DOHH2 (cell line): ENCODE results near the gene FANCD2OS.

Source experiments
- H3F3A ChIP-seq: fragments of 200-600 bp; sonication (generic), shearing (Covaris generic); 2 replicates; pipeline ENCODE4 v1.6.0; 2016; ENCODE audit warnings: antibody characterized with exemption, mild to moderate bottlenecking; ENCODE audit not compliant: control insufficient read depth, insufficient read depth
- H3K27ac ChIP-seq: fragments of 200-600 bp; sonication (generic); 2 replicates; pipeline ENCODE4 v1.5.1; 2014; ENCODE audit warnings: low read depth, mild to moderate bottlenecking, low read length, moderate library complexity
- H3K27me3 ChIP-seq: fragments of 200-600 bp; sonication (generic); 2 replicates; pipeline ENCODE4 v1.6.1; 2014; ENCODE audit warnings: mild to moderate bottlenecking, low read length, mixed read lengths; ENCODE audit not compliant: control insufficient read depth
- H3K36me3 ChIP-seq: fragments of 200-600 bp; sonication (generic); 2 replicates; pipeline ENCODE4 v1.6.1; 2014; ENCODE audit warnings: mild to moderate bottlenecking, low read length, moderate library complexity, mixed read lengths; ENCODE audit not compliant: control insufficient read depth
- H3K4me1 ChIP-seq: fragments of 200-600 bp; sonication (generic); 2 replicates; pipeline ENCODE4 v1.6.1; 2014; ENCODE audit warnings: mild to moderate bottlenecking, low read length, mixed read lengths; ENCODE audit not compliant: control insufficient read depth
- H3K4me2 ChIP-seq: fragments of 200-600 bp; sonication (generic); 2 replicates; pipeline ENCODE4 v1.6.0; 2014; ENCODE audit warnings: mild to moderate bottlenecking, low read length, moderate library complexity
- H3K4me3 ChIP-seq: fragments of 200-600 bp; sonication (generic); 2 replicates; pipeline ENCODE4 v1.5.1; 2014; ENCODE audit warnings: mild to moderate bottlenecking, low read length, mixed read lengths
- H3K79me2 ChIP-seq: fragments of 200-600 bp; sonication (generic); 2 replicates; pipeline ENCODE4 v1.6.1; 2014; ENCODE audit warnings: mild to moderate bottlenecking, low read length, mixed read lengths; ENCODE audit not compliant: control insufficient read depth
- H3K9me2 ChIP-seq: fragments of 200-600 bp; sonication (generic); replicated peaks from 2 replicates; pipeline ENCODE4 v1.6.1; 2014; ENCODE audit warnings: mild to moderate bottlenecking, low read length, mixed read lengths; ENCODE audit not compliant: control insufficient read depth
- H3K9me3 ChIP-seq: fragments of 200-600 bp; sonication (generic); 2 replicates; pipeline ENCODE4 v1.6.1; 2014; ENCODE audit warnings: antibody characterized with exemption, low read length, mixed read lengths; ENCODE audit not compliant: control insufficient read depth, insufficient read depth
- H4K20me1 ChIP-seq: fragments of 200-600 bp; sonication (generic); 2 replicates; pipeline ENCODE4 v1.6.0; 2014; ENCODE audit warnings: low read depth, mild to moderate bottlenecking, antibody characterized with exemption, low read length, moderate library complexity; ENCODE audit not compliant: control insufficient read depth, insufficient read depth
- CTCF ChIP-seq: fragments of 200-600 bp; sonication (generic); IDR thresholded peaks from one replicate; pipeline ENCODE4 v1.5.1; 2014; ENCODE audit warnings: antibody characterized with exemption, mild to moderate bottlenecking, low read depth, low read length; ENCODE audit not compliant: poor library complexity, severe bottlenecking
- EZH2phosphoT487 ChIP-seq: fragments of 200-600 bp; sonication (generic); IDR thresholded peaks from 2 replicates; pipeline ENCODE4 v1.6.1; 2017; ENCODE audit warnings: borderline replicate concordance, mild to moderate bottlenecking, antibody characterized with exemption, low read length, moderate library complexity, mixed read lengths

The FANCD2OS gene

GRCh38 chr3:10116928-10117327, 8.9 kb upstream of the FANCD2OS start:
- Histone ChIP-seq H3K4me2 (peak overlapping the region; percentile 98), H3K4me3 (peak overlapping the region; percentile 92), H4K20me1 (peaks cover 26% of the 10 kb centered on the region), H3K27ac (no peak overlapping the region), H3K4me1 (peaks cover 29% of the 10 kb centered on the region), H3K9me3 (no peaks in the 10 kb centered on the region), H3K9me2 (no peaks in the 10 kb centered on the region), H3K36me3 (peaks cover 53% of the 10 kb centered on the region), H3K27me3 (no peaks in the 10 kb centered on the region), H3F3A (0 out of 2 replicates have a peak, but pooled peaks cover 1% of the 10 kb centered on the region), H3K79me2 (peaks cover 68% of the 10 kb centered on the region)
- TF ChIP-seq EZH2phosphoT487: no peak
- TF ChIP-seq CTCF: no peak

GRCh38 chr3:10116138-10116460, 8.0 kb upstream of the FANCD2OS start:
- Histone ChIP-seq H3K27me3 (no peaks in the 10 kb centered on the region), H3K4me2 (peak overlapping the region; percentile 98), H3K79me2 (peaks cover 60% of the 10 kb centered on the region), H3K36me3 (peaks cover 48% of the 10 kb centered on the region), H4K20me1 (peaks cover 26% of the 10 kb centered on the region), H3K9me3 (no peaks in the 10 kb centered on the region), H3K27ac (peak overlapping the region; percentile 61), H3F3A (0 out of 2 replicates have a peak, but pooled peaks cover 3% of the 10 kb centered on the region), H3K4me1 (peaks cover 29% of the 10 kb centered on the region), H3K4me3 (peak overlapping the region; percentile 92), H3K9me2 (no peaks in the 10 kb centered on the region)
- TF ChIP-seq CTCF (no peak), EZH2phosphoT487 (no peak)

- H3K27ac ChIP-seq: peak within 1 kb of the TSS; percentile 61
- H3K27me3 ChIP-seq: no peaks in the 10 kb centered on the region
- peaks cover 54% of the 10 kb centered on the region for H3K79me2 ChIP-seq
- TF ChIP-seq EZH2phosphoT487 (no peak), CTCF (no peak)
- H3K4me2 ChIP-seq: peak within 1 kb of the TSS; percentile 98
- H4K20me1 ChIP-seq: peaks cover 26% of the 10 kb centered on the region
- H3F3A ChIP-seq: 0 out of 2 replicates have a peak, but pooled peaks cover 3% of the 10 kb centered on the region
- H3K36me3 ChIP-seq: peaks cover 43% of the 10 kb centered on the region
- peak within 1 kb of the TSS; percentile 92 for H3K4me3 ChIP-seq
- H3K9me3 ChIP-seq: no peaks in the 10 kb centered on the region
- H3K9me2 ChIP-seq: no peaks in the 10 kb centered on the region
- H3K4me1 ChIP-seq: peaks cover 29% of the 10 kb centered on the region
These were observed 7.5 kb upstream of the FANCD2OS start, which contains the start of gene BRK1 for GRCh38 chr3:10115326-10116137. Gene BRK1, plus strand, starts transcription at chr3:10115675. Its CDS starts 27 bp downstream, at chr3:10115702.
